Activated CD4-positive, alpha-beta T cell treated with anti-CD3 and anti-CD28 coated beads for 36 hours (primary cell): ENCODE measurements around the gene TAS1R3. TPM values are rescaled to one million over a fixed set of nuclear protein-coding genes. Genes with fewer than 3 reads are reported as not detected.

ENCODE experiments used
- ATAC-seq: fragments of 200-7000 bp; cut with Tn5 transposase; one replicate; pipeline ENCODE4 v1.10.0; 2021; ENCODE audit warnings: mild to moderate bottlenecking, moderate library complexity
- CTCF ChIA-PET: fragments of 350-600 bp; sonication (Branson Sonifier 250); formaldehyde crosslinking; loops from one replicate; lab custom pipeline; 2021; ENCODE audit warnings: antibody characterized with exemption; lab: Charles Lee
- POLR2A ChIA-PET: fragments of 350-600 bp; sonication (Branson Sonifier 250); formaldehyde crosslinking; loops from one replicate; lab custom pipeline; 2021; ENCODE audit warnings: antibody characterized with exemption, inconsistent platforms; lab: Charles Lee
- DNase-seq: peaks from one replicate; pipeline ENCODE4 v3.0.0-alpha.2; 2020
- H3K27ac Mint-ChIP-seq: one replicate; pipeline ENCODE4 v1.8.0; 2021; ENCODE audit warnings: mixed read lengths
- H3K27me3 Mint-ChIP-seq: one replicate; pipeline ENCODE4 v1.8.0; 2021; ENCODE audit warnings: mixed read lengths
- H3K36me3 Mint-ChIP-seq: one replicate; pipeline ENCODE4 v1.8.0; 2021; ENCODE audit warnings: low read depth, mixed read lengths
- H3K4me1 Mint-ChIP-seq: one replicate; pipeline ENCODE4 v1.8.0; 2021; ENCODE audit warnings: mixed read lengths
- H3K4me3 Mint-ChIP-seq: one replicate; pipeline ENCODE4 v1.8.0; 2021; ENCODE audit warnings: mild to moderate bottlenecking, moderate library complexity, mixed read lengths
- H3K9me3 Mint-ChIP-seq: one replicate; pipeline ENCODE4 v1.8.0; 2021; ENCODE audit warnings: low read depth, mixed read lengths
- intact Hi-C, 2 experiments: fragments of 100-400 bp; cut with DNase I in 1 of 2; cut with micrococcal nuclease in 1 of 2; formaldehyde crosslinking; loops; one replicate each; pipeline versions ENCODE4 v1.14.2 to v1.15.1; 2022 to 2024; cut with DNase I, micrococcal nuclease
- total RNA-seq, 2 experiments: library from RNA; stranded (reverse); gene quantifications; one replicate each; pipeline ENCODE4 v1.2.3, GENCODE V29; 2021

The TAS1R3 gene
- total RNA-seq: under 1 TPM; 0.28 to 0.41 TPM

GRCh38 chr1:1331068-1331965, at the start of gene TAS1R3:
TSS of gene TAS1R3 (plus strand) at chr1:1331280. CDS start at chr1:1331346, 66 bp downstream.
- POLR2A ChIA-PET: interaction anchor here (0.6 kb wide), 1 partner anchor 15 kb away, joined by 3 read pairs; no protein-coding TSS in a partner anchor
- DNase-seq (no peak), ATAC-seq (no peak)
- Mint-ChIP-seq H3K9me3 (no peaks in the 10 kb centered on the region), H3K27ac (no peak within 1 kb of the TSS), H3K4me1 (peaks cover under 1% of the 10 kb centered on the region), H3K27me3 (no peaks in the 10 kb centered on the region), H3K4me3 (no peak within 1 kb of the TSS), H3K36me3 (no peaks in the 10 kb centered on the region)
- intact Hi-C loops: no loop called here
- CTCF ChIA-PET: no interaction called here

DNA sequence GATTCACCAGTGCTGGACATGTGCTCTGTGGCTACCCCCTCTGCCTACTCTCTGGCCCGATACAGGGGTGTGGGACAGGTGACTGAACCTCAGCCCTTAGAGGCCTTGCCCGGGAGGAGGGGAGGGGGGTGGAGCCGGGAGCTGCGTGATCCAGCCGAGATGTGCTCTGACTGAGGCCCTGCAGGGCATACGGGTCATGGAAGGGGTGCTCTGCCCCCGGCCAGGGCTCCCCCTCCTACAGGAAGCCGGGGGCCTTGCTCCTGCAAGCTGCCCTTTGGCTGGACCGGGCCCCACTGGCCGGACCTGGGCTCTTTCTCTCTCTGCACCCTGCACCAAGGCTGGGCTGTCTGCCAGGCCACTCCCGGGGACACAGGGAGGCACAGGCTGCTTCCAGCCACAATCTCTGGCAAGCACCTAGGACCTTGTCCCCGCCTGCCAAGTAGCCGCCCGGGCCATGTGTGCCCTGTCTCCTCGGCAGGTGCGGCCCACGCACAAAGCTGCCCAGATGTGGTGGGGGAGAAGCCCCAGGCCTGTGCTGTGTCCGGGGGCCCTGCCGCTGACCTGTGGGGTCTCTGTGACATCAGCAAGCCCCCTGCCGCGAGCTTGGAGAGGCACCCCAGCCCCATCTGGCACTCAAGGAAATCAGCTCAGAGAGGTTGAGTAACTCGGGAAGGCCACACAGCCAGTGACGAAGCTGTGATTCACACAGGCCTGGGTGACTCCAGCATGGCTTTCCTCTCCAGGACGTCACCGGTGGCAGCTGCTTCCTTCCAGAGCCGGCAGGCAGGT, 49.4 kb upstream of the TAS1R3 start:
- H3K4me3 Mint-ChIP-seq: no peak overlapping the region
- H3K27me3 Mint-ChIP-seq: no peaks in the 10 kb centered on the region
- no peaks in the 10 kb centered on the region for H3K4me1 Mint-ChIP-seq
- H3K9me3 Mint-ChIP-seq: no peaks in the 10 kb centered on the region
- H3K36me3 Mint-ChIP-seq: no peaks in the 10 kb centered on the region
- ChIA-PET CTCF (no interaction called here), POLR2A (no interaction called here)
- intact Hi-C loops: no loop called here
- H3K27ac Mint-ChIP-seq: no peak overlapping the region
- peak; percentile 75 for ATAC-seq
- DNase-seq: peak; percentile 61

DNA sequence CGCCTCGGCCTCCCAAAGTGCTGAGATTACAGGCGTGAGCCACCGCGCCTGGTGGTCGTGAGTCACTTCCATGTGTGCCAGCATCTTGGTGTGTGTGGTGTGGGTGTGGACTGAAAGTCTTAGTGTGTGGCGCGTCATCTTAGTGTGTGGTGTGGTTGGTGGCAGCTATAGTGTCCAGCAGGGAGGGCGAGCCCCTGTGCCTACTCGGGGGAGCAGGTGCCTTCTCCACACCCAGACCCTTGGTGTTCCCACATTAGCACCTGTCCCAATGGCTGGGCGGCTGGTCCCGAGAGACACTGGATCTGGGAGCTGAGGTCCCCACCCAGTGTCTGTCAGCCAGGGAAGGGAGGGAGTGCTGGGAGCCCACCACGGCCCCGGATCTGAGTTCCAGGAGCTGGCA, 48.1 kb upstream of the TAS1R3 start:
- H3K9me3 Mint-ChIP-seq: no peaks in the 10 kb centered on the region
- no peak overlapping the region for H3K27ac Mint-ChIP-seq
- POLR2A ChIA-PET: no interaction called here
- ATAC-seq (peak; percentile 54), DNase-seq (peak; percentile 54)
- CTCF ChIA-PET: interaction anchor here (1.1 kb wide), 1 partner anchor 9 kb away, joined by 3 read pairs; the partner anchor contains the start of gene UBE2J2
- H3K27me3 Mint-ChIP-seq: no peaks in the 10 kb centered on the region
- H3K4me1 Mint-ChIP-seq: no peaks in the 10 kb centered on the region
- H3K36me3 Mint-ChIP-seq: no peaks in the 10 kb centered on the region
- intact Hi-C loops: no loop called here
- H3K4me3 Mint-ChIP-seq: no peak overlapping the region

- Mint-ChIP-seq H3K4me1 (no peaks in the 10 kb centered on the region), H3K36me3 (no peaks in the 10 kb centered on the region), H3K27ac (no peak overlapping the region), H3K4me3 (no peak overlapping the region), H3K27me3 (no peaks in the 10 kb centered on the region), H3K9me3 (no peaks in the 10 kb centered on the region)
- ATAC-seq (no peak), DNase-seq (peak; percentile 35)
- intact Hi-C loops: no loop called here
- ChIA-PET POLR2A (no interaction called here), CTCF (interaction anchor here (1.1 kb wide), 1 partner anchor 10 kb away, joined by 3 read pairs; the partner anchor contains the start of gene UBE2J2)
Observed at GRCh38 chr1:1283821-1284220, 47.3 kb upstream of the TAS1R3 start.

DNA sequence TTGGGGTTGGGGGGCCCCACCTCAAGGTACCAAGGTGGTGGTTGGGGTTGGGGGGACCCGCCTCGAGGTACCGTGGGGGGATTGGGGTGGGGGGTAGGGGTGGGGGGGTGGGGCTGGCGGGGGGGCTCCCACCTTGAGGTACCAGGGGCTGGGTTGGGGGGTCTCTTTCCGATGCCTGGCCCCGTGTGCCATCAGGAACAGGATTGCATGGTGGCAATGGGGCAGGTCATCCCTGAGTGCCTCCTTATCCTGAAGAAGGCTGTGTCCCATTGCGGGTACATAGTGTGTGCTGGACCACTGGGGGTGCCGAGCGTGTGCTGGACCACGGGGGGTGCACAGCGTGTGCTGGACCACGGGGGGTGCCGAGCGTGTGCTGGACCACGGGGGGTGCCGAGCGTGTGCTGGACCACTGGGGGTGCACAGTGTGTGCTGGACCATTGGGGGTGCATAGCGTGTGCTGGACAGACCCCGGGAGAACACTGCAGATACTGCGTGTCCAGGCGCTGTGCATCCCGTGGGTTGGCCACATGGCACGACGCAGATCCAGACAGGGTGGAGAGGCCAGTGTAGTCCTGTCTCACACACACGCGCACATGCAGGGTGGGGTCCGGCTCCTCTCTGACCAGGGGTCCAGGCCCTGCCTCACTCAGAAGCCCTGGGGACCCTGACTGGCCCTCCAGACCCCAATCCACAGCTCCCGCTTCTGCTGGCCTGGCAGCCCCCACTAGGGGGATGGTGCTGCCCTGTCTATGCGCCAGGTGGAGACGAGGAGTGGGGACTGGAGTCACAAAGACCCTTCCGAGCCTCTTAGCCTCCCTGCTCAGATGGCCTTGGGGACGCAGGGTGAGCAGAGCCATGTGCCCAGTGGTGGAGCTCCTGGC, 46.6 kb upstream of the TAS1R3 start:
- ATAC-seq: no peak
- no peaks in the 10 kb centered on the region for H3K9me3 Mint-ChIP-seq
- no peak for DNase-seq
- intact Hi-C loops: no loop called here
- no peaks in the 10 kb centered on the region for H3K27me3 Mint-ChIP-seq
- ChIA-PET CTCF (interaction anchor here (0.8 kb wide), 1 partner anchor 16 kb away, joined by 3 read pairs; no protein-coding TSS in a partner anchor), POLR2A (no interaction called here)
- H3K4me1 Mint-ChIP-seq: no peaks in the 10 kb centered on the region
- no peaks in the 10 kb centered on the region for H3K36me3 Mint-ChIP-seq
- no peak overlapping the region for H3K27ac Mint-ChIP-seq
- no peak overlapping the region for H3K4me3 Mint-ChIP-seq

DNA sequence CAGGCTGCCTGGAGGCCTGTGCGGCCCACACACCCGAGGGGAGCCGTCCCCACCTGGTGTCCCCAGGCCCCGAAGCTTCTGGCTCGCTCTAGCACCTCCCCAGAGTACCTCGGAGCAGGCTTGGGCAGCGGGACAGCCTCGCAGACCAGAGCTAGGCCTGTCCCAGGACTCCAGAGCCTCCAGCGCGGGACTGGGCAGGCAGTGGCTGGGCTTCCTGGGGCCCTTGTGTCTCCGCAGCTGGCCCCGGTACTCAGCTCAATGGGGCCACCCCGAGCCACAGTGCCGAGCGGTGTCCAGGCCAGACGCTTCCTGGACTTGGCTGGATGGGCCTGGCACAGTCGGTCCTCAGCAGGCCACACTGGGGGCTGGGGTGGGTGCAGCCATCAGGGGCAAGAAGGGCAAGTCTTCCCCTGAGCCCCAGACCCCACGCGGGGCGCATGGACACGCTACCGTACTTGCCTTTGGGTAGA, 45.9 kb upstream of the TAS1R3 start:
- no peak for DNase-seq
- no peaks in the 10 kb centered on the region for H3K27me3 Mint-ChIP-seq
- ATAC-seq: no peak
- no peaks in the 10 kb centered on the region for H3K4me1 Mint-ChIP-seq
- no peaks in the 10 kb centered on the region for H3K9me3 Mint-ChIP-seq
- ChIA-PET CTCF (interaction anchor here (0.8 kb wide), 1 partner anchor 15 kb away, joined by 3 read pairs; no protein-coding TSS in a partner anchor), POLR2A (no interaction called here)
- no peak overlapping the region for H3K4me3 Mint-ChIP-seq
- H3K36me3 Mint-ChIP-seq: no peaks in the 10 kb centered on the region
- H3K27ac Mint-ChIP-seq: no peak overlapping the region
- intact Hi-C loops: no loop called here

GRCh38 chr1:1285611-1286311, 45.3 kb upstream of the TAS1R3 start:
- Mint-ChIP-seq H3K27me3 (no peaks in the 10 kb centered on the region), H3K9me3 (no peaks in the 10 kb centered on the region), H3K4me1 (no peaks in the 10 kb centered on the region), H3K27ac (no peak overlapping the region), H3K4me3 (no peak overlapping the region), H3K36me3 (no peaks in the 10 kb centered on the region)
- ChIA-PET CTCF (no interaction called here), POLR2A (no interaction called here)
- intact Hi-C loops: no loop called here
- no peak for DNase-seq
- no peak for ATAC-seq

DNA sequence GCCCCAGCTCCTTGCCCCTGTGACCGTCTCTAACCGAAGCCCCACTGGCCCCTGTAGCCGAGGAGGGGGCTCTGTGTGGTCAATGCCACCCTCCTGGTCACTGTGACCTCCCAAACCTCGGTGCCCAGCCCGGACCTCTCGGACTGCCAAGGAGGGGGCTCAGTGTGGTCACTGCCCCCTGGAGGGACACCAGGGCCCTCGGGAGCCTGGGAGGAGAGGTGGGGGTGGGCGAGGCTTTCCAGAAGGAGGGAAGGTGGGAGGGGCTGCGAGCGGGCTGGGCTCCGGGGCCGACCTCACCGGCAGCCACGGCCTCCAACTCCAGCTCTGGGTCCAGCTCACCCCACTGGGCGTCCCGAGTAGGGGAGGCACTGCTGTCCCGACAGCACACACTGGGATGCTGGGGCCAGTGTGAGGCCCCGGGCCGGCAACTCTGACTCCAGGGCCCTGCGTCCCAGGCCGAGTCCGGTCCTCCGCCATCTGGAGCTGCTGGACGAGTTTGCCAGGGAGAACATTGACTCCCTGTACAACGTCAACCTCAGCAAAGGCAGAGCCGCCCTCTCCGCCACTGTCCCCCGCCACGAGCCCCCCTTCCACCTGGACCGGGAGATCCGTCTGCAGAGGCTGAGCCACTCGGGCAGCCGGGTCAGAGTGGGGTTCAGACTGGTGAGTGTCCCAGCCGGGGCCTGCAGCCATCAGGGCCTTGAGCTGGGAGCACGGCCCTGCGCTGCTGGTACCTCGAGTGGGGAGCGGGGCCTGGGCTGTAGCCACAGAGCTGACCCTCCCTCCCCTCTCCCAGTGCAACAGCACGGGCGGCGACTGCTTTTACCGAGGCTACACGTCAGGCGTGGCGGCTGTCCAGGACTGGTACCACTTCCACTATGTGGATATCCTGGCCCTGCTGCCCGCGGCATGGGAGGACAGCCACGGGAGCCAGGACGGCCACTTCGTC, 44.5 kb upstream of the TAS1R3 start:
- Mint-ChIP-seq H3K9me3 (no peaks in the 10 kb centered on the region), H3K4me3 (no peak overlapping the region), H3K4me1 (no peaks in the 10 kb centered on the region), H3K27ac (no peak overlapping the region), H3K36me3 (no peaks in the 10 kb centered on the region), H3K27me3 (no peaks in the 10 kb centered on the region)
- ChIA-PET CTCF (no interaction called here), POLR2A (no interaction called here)
- ATAC-seq (no peak), DNase-seq (no peak)
- intact Hi-C loops: no loop called here

DNA sequence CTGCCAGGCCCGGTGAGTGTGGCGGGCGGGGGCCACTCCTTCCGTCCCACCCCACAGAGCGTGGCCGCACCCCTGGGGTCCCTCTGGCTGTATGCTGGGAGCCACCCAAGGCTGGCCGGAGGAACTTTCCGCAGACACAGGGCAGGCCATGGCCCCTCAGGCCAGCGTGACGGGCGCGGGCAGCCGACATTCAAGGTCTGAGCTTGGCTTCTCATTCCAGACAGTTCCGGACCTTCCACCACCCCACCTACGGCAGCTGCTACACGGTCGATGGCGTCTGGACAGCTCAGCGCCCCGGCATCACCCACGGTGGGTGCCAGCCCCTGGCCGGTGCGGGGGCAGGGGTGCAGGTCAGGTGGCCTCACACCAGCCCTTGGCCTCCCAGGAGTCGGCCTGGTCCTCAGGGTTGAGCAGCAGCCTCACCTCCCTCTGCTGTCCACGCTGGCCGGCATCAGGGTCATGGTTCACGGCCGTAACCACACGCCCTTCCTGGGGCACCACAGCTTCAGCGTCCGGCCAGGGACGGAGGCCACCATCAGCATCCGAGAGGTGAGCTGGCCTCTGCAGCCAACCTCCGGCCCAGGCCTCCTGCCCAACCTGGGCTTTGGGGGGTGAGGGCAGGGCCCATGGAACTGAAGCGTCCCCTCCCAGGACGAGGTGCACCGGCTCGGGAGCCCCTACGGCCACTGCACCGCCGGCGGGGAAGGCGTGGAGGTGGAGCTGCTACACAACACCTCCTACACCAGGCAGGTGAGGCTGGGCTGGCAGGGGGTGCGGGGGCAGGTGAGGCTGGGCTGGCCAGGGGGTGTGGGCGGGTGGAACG, 43.6 kb upstream of the TAS1R3 start:
- DNase-seq (peak; percentile 32), ATAC-seq (no peak)
- intact Hi-C loops: no loop called here
- Mint-ChIP-seq H3K27me3 (no peaks in the 10 kb centered on the region), H3K4me3 (no peak overlapping the region), H3K36me3 (no peaks in the 10 kb centered on the region), H3K27ac (no peak overlapping the region), H3K4me1 (no peaks in the 10 kb centered on the region), H3K9me3 (no peaks in the 10 kb centered on the region)
- ChIA-PET CTCF (no interaction called here), POLR2A (no interaction called here)
